Measurements from ENCODE around the gene TP63. TPM values are rescaled to one million over a fixed set of nuclear protein-coding genes. Genes with fewer than 3 reads are reported as not detected.

Gene TP63
- total RNA-seq, 3 donors from 2014 or later (not counting 1 experiment from before 2014, with no cell fraction given): 0.30 TPM; not detected in 2

GRCh38 chr3:189630767-189631372 is 319 bp upstream of the TP63 start:
- no peak overlapping the region for H3K4me3 Mint-ChIP-seq
- no peaks in the 10 kb centered on the region for H3K27me3 ChIP-seq (ENCODE audit: control insufficient read depth, insufficient read depth, low read length)
- H3K9me3 Mint-ChIP-seq: peaks cover 0 to 2% of the 10 kb centered on the region in 2 donors
- ATAC-seq: peak in 1 of 3 donors; percentile 37
- no peaks in the 10 kb centered on the region for H3K36me3 ChIP-seq (ENCODE audit: control insufficient read depth, insufficient read depth, low read length)
- DNase-seq: peak in 1 of 2 donors; percentile 43
- H3K27ac ChIP-seq (ENCODE audit: low read length): no peak overlapping the region
- H3K4me1 Mint-ChIP-seq: no peaks in the 10 kb centered on the region
- 69% methylated on average over 6 of the region's 8 CpGs for WGBS (ENCODE audit: insufficient coverage)
- TF ChIP-seq, protein P1, sequence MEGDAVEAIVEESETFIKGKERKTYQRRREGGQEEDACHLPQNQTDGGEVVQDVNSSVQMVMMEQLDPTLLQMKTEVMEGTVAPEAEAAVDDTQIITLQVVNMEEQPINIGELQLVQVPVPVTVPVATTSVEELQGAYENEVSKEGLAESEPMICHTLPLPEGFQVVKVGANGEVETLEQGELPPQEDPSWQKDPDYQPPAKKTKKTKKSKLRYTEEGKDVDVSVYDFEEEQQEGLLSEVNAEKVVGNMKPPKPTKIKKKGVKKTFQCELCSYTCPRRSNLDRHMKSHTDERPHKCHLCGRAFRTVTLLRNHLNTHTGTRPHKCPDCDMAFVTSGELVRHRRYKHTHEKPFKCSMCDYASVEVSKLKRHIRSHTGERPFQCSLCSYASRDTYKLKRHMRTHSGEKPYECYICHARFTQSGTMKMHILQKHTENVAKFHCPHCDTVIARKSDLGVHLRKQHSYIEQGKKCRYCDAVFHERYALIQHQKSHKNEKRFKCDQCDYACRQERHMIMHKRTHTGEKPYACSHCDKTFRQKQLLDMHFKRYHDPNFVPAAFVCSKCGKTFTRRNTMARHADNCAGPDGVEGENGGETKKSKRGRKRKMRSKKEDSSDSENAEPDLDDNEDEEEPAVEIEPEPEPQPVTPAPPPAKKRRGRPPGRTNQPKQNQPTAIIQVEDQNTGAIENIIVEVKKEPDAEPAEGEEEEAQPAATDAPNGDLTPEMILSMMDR (IDR thresholded peaks at IDR 0.05): no peak
- H3K36me3 Mint-ChIP-seq: no peaks in the 10 kb centered on the region
- H3K4me1 ChIP-seq (ENCODE audit: control insufficient read depth, insufficient read depth, low read length): no peaks in the 10 kb centered on the region
- intact Hi-C loops (cut with micrococcal nuclease): no loop called here
- no peak overlapping the region for H3K27ac Mint-ChIP-seq
- no peaks in the 10 kb centered on the region for H3K27me3 Mint-ChIP-seq (ENCODE audit: low read depth in 2 of 2)
- no peak overlapping the region for H3K4me3 ChIP-seq (ENCODE audit: low read length)
- no peaks in the 10 kb centered on the region for H3K9me3 ChIP-seq (ENCODE audit: control insufficient read depth, insufficient read depth, low read length)

DNA sequence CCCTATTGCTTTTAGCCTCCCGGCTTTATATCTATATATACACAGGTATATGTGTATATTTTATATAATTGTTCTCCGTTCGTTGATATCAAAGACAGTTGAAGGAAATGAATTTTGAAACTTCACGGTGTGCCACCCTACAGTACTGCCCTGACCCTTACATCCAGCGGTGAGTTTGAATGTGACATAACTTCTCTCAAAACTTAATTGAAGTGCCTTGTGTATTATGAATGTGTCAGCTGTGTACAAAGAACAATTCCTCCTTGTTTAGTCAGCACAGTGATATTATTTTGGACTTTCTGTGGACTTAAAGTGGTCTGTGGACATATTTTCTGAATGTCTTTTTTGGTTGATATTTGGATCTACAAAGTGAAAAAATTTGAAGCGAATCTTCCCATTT is 220 bp downstream of the TP63 start:
- WGBS (ENCODE audit: insufficient coverage): 86% methylated on average over 4 of the region's 6 CpGs
- Mint-ChIP-seq H3K27me3 (ENCODE audit: low read depth in 2 of 2) (no peaks in the 10 kb centered on the region), H3K4me1 (no peaks in the 10 kb centered on the region), H3K36me3 (no peaks in the 10 kb centered on the region), H3K27ac (no peak overlapping the region), H3K4me3 (no peak overlapping the region), H3K9me3 (peaks cover 0 to 2% of the 10 kb centered on the region in 2 donors)
- H3K36me3 ChIP-seq (ENCODE audit: control insufficient read depth, insufficient read depth, low read length): no peaks in the 10 kb centered on the region
- ATAC-seq: no peak
- H3K27ac ChIP-seq (ENCODE audit: low read length): no peak overlapping the region
- H3K4me1 ChIP-seq (ENCODE audit: control insufficient read depth, insufficient read depth, low read length): no peaks in the 10 kb centered on the region
- TF ChIP-seq, protein P1 (IDR thresholded peaks at IDR 0.05): no peak
- intact Hi-C loops (cut with micrococcal nuclease): no loop called here
- H3K4me3 ChIP-seq (ENCODE audit: low read length): no peak overlapping the region
- H3K9me3 ChIP-seq (ENCODE audit: control insufficient read depth, insufficient read depth, low read length): no peaks in the 10 kb centered on the region
- DNase-seq: no peak
- H3K27me3 ChIP-seq (ENCODE audit: control insufficient read depth, insufficient read depth, low read length): no peaks in the 10 kb centered on the region

DNA sequence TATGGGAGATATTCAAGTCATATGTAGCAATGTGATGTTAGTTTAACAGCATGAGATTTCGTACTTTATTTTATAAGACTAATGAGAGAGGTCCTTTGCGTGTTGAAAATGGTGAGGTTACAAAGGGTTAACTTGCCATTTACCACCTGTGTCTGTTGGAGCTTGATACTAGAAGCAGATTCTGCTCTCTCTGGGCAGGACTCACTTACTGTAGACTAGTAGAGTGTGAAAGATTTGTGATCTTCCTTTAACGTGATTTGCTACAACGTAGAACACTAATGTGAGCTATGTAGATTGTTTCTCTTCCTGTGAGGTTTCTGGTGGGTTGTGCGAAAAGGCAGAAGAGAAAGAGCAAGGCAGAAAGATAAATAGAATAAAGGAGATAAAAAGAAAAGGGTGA is 1.1 kb downstream of the TP63 start:
- Mint-ChIP-seq H3K4me1 (no peaks in the 10 kb centered on the region), H3K9me3 (peaks cover 0 to under 1% of the 10 kb centered on the region in 2 donors), H3K36me3 (no peaks in the 10 kb centered on the region), H3K27ac (no peak overlapping the region), H3K4me3 (no peak overlapping the region), H3K27me3 (ENCODE audit: low read depth in 2 of 2) (no peaks in the 10 kb centered on the region)
- TF ChIP-seq, protein P1 (IDR thresholded peaks at IDR 0.05): no peak
- Histone ChIP-seq H3K27ac (ENCODE audit: low read length) (no peak overlapping the region), H3K4me1 (ENCODE audit: control insufficient read depth, insufficient read depth, low read length) (no peaks in the 10 kb centered on the region), H3K4me3 (ENCODE audit: low read length) (no peak overlapping the region), H3K36me3 (ENCODE audit: control insufficient read depth, insufficient read depth, low read length) (no peaks in the 10 kb centered on the region), H3K27me3 (ENCODE audit: control insufficient read depth, insufficient read depth, low read length) (no peaks in the 10 kb centered on the region), H3K9me3 (ENCODE audit: control insufficient read depth, insufficient read depth, low read length) (no peaks in the 10 kb centered on the region)
- ATAC-seq: no peak
- peak in 1 of 2 donors; percentile 8 for DNase-seq
- 55% methylated on average over 5 of the region's 5 CpGs for WGBS (ENCODE audit: insufficient coverage)
- intact Hi-C loops (cut with micrococcal nuclease): no loop called here

- DNase-seq (no peak), ATAC-seq (no peak)
- Histone ChIP-seq H3K27me3 (ENCODE audit: control insufficient read depth, insufficient read depth, low read length) (no peaks in the 10 kb centered on the region), H3K27ac (ENCODE audit: low read length) (no peak overlapping the region), H3K9me3 (ENCODE audit: control insufficient read depth, insufficient read depth, low read length) (no peaks in the 10 kb centered on the region), H3K36me3 (ENCODE audit: control insufficient read depth, insufficient read depth, low read length) (no peaks in the 10 kb centered on the region), H3K4me1 (ENCODE audit: control insufficient read depth, insufficient read depth, low read length) (no peaks in the 10 kb centered on the region), H3K4me3 (ENCODE audit: low read length) (no peak overlapping the region)
- Mint-ChIP-seq H3K4me1 (no peaks in the 10 kb centered on the region), H3K9me3 (peaks cover 2 to 3% of the 10 kb centered on the region in 2 donors), H3K27ac (no peak overlapping the region), H3K27me3 (ENCODE audit: low read depth in 2 of 2) (no peaks in the 10 kb centered on the region), H3K36me3 (no peaks in the 10 kb centered on the region), H3K4me3 (no peak overlapping the region)
- intact Hi-C loops (cut with micrococcal nuclease): no loop called here
- WGBS (ENCODE audit: insufficient coverage): 87% methylated on average over 3 of the region's 3 CpGs
- TF ChIP-seq, protein P1 (IDR thresholded peaks at IDR 0.05): no peak
Observed at GRCh38 chr3:189635339-189635738, 4.2 kb downstream of the TP63 start.

Data from natural killer cell (primary cell).